ENCODE results near the gene DBF4B. TPM values are rescaled to one million over a fixed set of nuclear protein-coding genes. Genes with fewer than 3 reads are reported as not detected.
"Not testable (repeated sequence)": the region's sequence is repeated elsewhere in the genome, so short reads cannot be mapped to it uniquely, and the experiment has no call there.

Gene DBF4B
- total RNA-seq, 1 experiment from 2014 or later = 12.2 TPM

- no peak for DNase-seq (ENCODE audit: low spot score)
Measured at GRCh38 chr17:44734272-44734671, 25.8 kb downstream of the DBF4B start.

GRCh38 chr17:44736551-44737240 is 28.2 kb downstream of the DBF4B start:
- no peak for DNase-seq (ENCODE audit: low spot score)

- no peak for DNase-seq (ENCODE audit: low spot score)
Measured at GRCh38 chr17:44738214-44738906, 29.9 kb downstream of the DBF4B start.

GRCh38 chr17:44741316-44741715 is 32.9 kb downstream of the DBF4B start:
- no peak for DNase-seq (ENCODE audit: low spot score)

GRCh38 chr17:44745301-44745700 is 36.8 kb downstream of the DBF4B start:
- no peak for DNase-seq (ENCODE audit: low spot score)

- not testable (repeated sequence) for DNase-seq (ENCODE audit: low spot score)
Measured at GRCh38 chr17:44745738-44746137, 37.3 kb downstream of the DBF4B start.

- no peak for DNase-seq (ENCODE audit: low spot score)
Measured at GRCh38 chr17:44747566-44747965, 39.1 kb downstream of the DBF4B start.

GRCh38 chr17:44749076-44749979 is 40.9 kb downstream of the DBF4B start:
- no peak for DNase-seq (ENCODE audit: low spot score)

- DNase-seq (ENCODE audit: low spot score) = no peak
Measured at GRCh38 chr17:44749980-44750318, 41.5 kb downstream of the DBF4B start.

- no peak for DNase-seq (ENCODE audit: low spot score)
Measured at GRCh38 chr17:44751331-44751730, 42.9 kb downstream of the DBF4B start.

GRCh38 chr17:44751806-44752205 is 43.3 kb downstream of the DBF4B start:
- no peak for DNase-seq (ENCODE audit: low spot score)

GRCh38 chr17:44752953-44753861 is 44.7 kb downstream of the DBF4B start:
- no peak for DNase-seq (ENCODE audit: low spot score)

- no peak for DNase-seq (ENCODE audit: low spot score)
Measured at GRCh38 chr17:44754276-44754675, 45.8 kb downstream of the DBF4B start.

- DNase-seq (ENCODE audit: low spot score) = not testable (repeated sequence)
Measured at GRCh38 chr17:44755180-44755579, 46.7 kb downstream of the DBF4B start.

GRCh38 chr17:44757045-44757917 is 48.8 kb downstream of the DBF4B start:
- no peak for DNase-seq (ENCODE audit: low spot score)

- DNase-seq (ENCODE audit: low spot score) = no peak
Measured at GRCh38 chr17:44757918-44758413, 49.5 kb downstream of the DBF4B start.

GRCh38 chr17:44758414-44759085 is 50.1 kb downstream of the DBF4B start, which contains the start of gene ADAM11:
TSS of gene ADAM11 (plus strand) at chr17:44758988. CDS start at chr17:44759200, 212 bp downstream.
- no peak for DNase-seq (ENCODE audit: low spot score)

GRCh38 chr17:44759086-44759915 is 50.8 kb downstream of the DBF4B start:
- no peak for DNase-seq (ENCODE audit: low spot score)

- DNase-seq (ENCODE audit: low spot score) = no peak
Measured at GRCh38 chr17:44759916-44760243, 51.4 kb downstream of the DBF4B start.
